Panc1 (cell line): ENCODE data around the gene CDK19.

Source experiments
- CTCF ChIP-seq: fragments of 450-650 bp; IDR thresholded peaks from 2 replicates; pipeline ENCODE4 v1.5.1; 2017; ENCODE audit warnings: mild to moderate bottlenecking
- POLR2AphosphoS5 ChIP-seq: IDR thresholded peaks from 2 replicates; pipeline ENCODE4 v1.6.1; 2012; ENCODE audit warnings: mild to moderate bottlenecking, low read depth, low read length, moderate library complexity
- REST ChIP-seq, 2 experiments: IDR thresholded peaks; 2 replicates each; pipeline ENCODE4 v1.6.1; 2011 to 2012; ENCODE audit warnings: low read depth in 2 of 2, control low read depth in 1 of 2, low read length in 1 of 2, mild to moderate bottlenecking in 1 of 2, moderate library complexity in 1 of 2; ENCODE audit not compliant: insufficient read depth in 1 of 2
- SIN3A ChIP-seq: IDR thresholded peaks from 2 replicates; pipeline ENCODE4 v1.6.1; 2012; ENCODE audit warnings: low read depth, mild to moderate bottlenecking, low read length, moderate library complexity, borderline replicate concordance; ENCODE audit not compliant: insufficient read depth

GRCh38 chr6:110681543-110682459 is 133.5 kb downstream of the CDK19 start:
- no peak for TF ChIP-seq CTCF
- no peak for TF ChIP-seq SIN3A
- no peak for TF ChIP-seq REST (IDR thresholded peaks at IDR 0.05; ENCODE audit: insufficient read depth in 1 of 2, low read depth in 2 of 2, low read length in 1 of 2)
- TF ChIP-seq POLR2AphosphoS5 = no peak
